ENCODE results near the gene GNG13.

The GNG13 gene

DNA sequence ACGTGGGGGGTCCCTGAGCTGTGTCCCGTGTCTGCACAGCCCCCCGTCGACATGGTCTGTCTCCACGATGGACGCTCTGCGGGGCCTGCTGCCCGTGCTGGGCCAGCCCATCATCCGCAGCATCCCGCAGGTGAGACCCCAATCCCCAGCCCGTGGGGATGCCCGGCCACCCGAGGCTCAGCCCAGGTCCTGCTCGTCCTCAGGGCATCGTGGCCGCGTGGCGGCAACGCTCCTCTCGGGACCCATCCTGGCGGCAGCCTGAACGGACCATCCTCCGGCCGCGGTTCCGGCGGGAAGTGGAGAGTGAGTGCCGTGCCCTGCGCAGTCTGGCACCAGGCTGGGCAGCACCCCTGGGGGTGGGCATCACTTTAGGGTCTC is 35.1 kb downstream of the GNG13 start:
- no peak overlapping the region for H3K9ac ChIP-seq (ENCODE audit: low read length in 5 of 5)
- H3K9me3 ChIP-seq (ENCODE audit: control insufficient read depth in 5 of 5, low read length in 5 of 5), result no peaks in the 10 kb centered on the region
- H3K4me1 ChIP-seq (ENCODE audit: control insufficient read depth in 5 of 5, insufficient read depth in 5 of 5, low read length in 5 of 5), result no peaks in the 10 kb centered on the region
- no peaks in the 10 kb centered on the region for H3K36me3 ChIP-seq (ENCODE audit: control insufficient read depth in 5 of 5, insufficient read depth in 5 of 5, low read length in 5 of 5)
- peaks cover 15 to 36% (median 34%) of the 10 kb centered on the region in 5 donors for H3K27me3 ChIP-seq (ENCODE audit: control insufficient read depth in 5 of 5, insufficient read depth in 4 of 5, low read length in 5 of 5)
- H3K27ac ChIP-seq (ENCODE audit: low read depth, low read length), result no peak overlapping the region
- no peak overlapping the region for H3K4me3 ChIP-seq (ENCODE audit: low read depth in 1 of 5, low read length in 5 of 5)

DNA sequence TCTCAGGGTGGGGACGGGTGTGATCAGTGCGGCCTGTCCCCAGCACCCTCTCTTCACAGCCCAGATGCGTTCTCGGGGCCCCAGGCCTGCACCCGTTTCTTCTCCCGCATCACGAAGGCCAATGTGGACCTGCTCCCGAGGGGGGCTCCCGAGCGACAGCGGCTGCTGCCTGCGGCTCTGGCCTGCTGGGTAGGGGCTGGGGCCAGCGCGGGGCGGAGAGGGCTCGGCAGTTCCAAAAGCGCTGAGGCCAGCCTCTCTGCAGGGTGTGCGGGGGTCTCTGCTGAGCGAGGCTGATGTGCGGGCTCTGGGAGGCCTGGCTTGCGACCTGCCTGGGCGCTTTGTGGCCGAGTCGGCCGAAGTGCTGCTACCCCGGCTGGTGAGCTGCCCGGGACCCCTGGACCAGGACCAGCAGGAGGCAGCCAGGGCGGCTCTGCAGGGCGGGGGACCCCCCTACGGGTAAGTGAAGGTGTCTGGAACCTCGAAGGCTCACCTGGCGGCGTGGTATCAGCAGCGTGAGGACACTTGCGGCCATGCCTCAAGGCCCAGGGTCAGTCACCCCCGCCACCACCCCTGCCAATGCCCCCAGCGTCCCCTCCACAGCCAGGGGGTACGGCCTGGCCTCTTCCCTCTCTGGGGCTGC is 35.6 kb downstream of the GNG13 start:
- H3K9ac ChIP-seq (ENCODE audit: low read length in 5 of 5), result no peak overlapping the region
- H3K4me1 ChIP-seq (ENCODE audit: control insufficient read depth in 5 of 5, insufficient read depth in 5 of 5, low read length in 5 of 5), result no peaks in the 10 kb centered on the region
- no peaks in the 10 kb centered on the region for H3K36me3 ChIP-seq (ENCODE audit: control insufficient read depth in 5 of 5, insufficient read depth in 5 of 5, low read length in 5 of 5)
- H3K4me3 ChIP-seq (ENCODE audit: low read depth in 1 of 5, low read length in 5 of 5), result no peak overlapping the region
- no peak overlapping the region for H3K27ac ChIP-seq (ENCODE audit: low read depth, low read length)
- H3K27me3 ChIP-seq (ENCODE audit: control insufficient read depth in 5 of 5, insufficient read depth in 4 of 5, low read length in 5 of 5), result peaks cover 17 to 36% (median 33%) of the 10 kb centered on the region in 5 donors
- no peaks in the 10 kb centered on the region for H3K9me3 ChIP-seq (ENCODE audit: control insufficient read depth in 5 of 5, low read length in 5 of 5)

DNA sequence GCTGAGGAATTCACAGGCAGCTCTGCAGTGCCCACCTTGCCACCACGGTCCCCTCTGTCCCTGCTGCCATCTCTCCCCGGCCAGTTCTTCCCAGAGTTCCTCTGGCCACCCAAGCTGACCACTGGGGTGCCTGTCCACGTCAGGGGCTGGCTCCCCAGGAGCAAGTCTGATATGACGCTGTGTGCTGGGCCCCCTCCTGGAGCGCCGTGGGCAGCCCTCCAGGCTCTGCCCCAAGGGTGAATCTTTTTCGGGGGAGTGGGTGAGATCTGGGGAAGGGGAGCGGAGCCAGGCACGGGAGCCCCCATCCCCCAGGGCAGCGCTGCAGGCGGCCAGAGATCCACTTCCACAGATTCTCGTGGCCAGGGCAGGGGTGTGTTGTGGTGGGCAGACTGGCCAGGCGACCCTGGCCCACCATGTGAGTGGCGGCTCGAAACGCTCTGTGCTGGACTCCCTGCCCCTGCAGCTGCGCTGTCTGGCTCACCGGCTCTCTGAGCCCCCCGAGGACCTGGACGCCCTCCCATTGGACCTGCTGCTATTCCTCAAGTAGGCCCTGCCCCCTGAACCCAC is 36.3 kb downstream of the GNG13 start:
- no peak overlapping the region for H3K9ac ChIP-seq (ENCODE audit: low read length in 5 of 5)
- no peak overlapping the region for H3K4me3 ChIP-seq (ENCODE audit: low read depth in 1 of 5, low read length in 5 of 5)
- H3K27ac ChIP-seq (ENCODE audit: low read depth, low read length), result no peak overlapping the region
- no peaks in the 10 kb centered on the region for H3K36me3 ChIP-seq (ENCODE audit: control insufficient read depth in 5 of 5, insufficient read depth in 5 of 5, low read length in 5 of 5)
- H3K4me1 ChIP-seq (ENCODE audit: control insufficient read depth in 5 of 5, insufficient read depth in 5 of 5, low read length in 5 of 5), result no peaks in the 10 kb centered on the region
- H3K27me3 ChIP-seq (ENCODE audit: control insufficient read depth in 5 of 5, insufficient read depth in 4 of 5, low read length in 5 of 5), result peaks cover 14 to 30% (median 26%) of the 10 kb centered on the region in 5 donors
- H3K9me3 ChIP-seq (ENCODE audit: control insufficient read depth in 5 of 5, low read length in 5 of 5), result no peaks in the 10 kb centered on the region

DNA sequence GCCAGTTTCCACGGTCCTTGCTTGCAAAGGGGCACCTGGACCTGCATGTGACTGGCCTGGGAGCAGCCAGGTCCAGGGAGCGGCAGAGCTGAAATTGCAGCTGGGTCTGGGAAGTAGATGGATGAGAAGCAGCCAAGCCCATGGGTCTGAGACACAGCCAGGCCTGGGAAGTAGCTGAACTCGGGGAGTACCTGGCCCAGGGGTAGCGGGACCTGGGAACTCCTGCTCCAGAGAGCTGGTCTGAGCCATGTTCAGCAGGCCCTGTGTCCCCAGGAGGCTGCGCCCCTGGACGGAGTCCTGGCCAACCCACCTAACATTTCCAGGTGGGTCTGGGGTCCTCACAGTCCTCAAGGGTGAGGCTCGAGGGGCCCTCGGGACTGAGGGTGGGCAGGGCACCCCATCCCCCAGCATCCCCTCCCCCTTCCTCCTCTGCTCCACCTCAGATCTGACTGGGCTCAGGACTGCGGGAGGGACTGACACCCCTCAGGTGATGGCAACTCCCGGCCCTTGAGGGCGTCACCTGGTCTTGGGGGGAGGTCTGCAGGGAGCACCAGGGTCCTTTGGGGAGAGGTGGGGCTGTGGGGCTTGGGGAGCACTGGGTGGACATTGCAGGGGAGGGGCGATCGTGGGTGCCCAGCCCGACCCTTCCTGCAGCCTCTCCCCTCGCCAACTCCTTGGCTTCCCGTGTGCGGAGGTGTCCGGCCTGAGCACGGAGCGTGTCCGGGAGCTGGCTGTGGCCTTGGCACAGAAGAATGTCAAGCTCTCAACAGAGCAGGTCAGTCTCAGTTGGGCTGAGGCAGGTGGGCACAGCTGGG is 37.0 kb downstream of the GNG13 start:
- no peaks in the 10 kb centered on the region for H3K36me3 ChIP-seq (ENCODE audit: control insufficient read depth in 5 of 5, insufficient read depth in 5 of 5, low read length in 5 of 5)

DNA sequence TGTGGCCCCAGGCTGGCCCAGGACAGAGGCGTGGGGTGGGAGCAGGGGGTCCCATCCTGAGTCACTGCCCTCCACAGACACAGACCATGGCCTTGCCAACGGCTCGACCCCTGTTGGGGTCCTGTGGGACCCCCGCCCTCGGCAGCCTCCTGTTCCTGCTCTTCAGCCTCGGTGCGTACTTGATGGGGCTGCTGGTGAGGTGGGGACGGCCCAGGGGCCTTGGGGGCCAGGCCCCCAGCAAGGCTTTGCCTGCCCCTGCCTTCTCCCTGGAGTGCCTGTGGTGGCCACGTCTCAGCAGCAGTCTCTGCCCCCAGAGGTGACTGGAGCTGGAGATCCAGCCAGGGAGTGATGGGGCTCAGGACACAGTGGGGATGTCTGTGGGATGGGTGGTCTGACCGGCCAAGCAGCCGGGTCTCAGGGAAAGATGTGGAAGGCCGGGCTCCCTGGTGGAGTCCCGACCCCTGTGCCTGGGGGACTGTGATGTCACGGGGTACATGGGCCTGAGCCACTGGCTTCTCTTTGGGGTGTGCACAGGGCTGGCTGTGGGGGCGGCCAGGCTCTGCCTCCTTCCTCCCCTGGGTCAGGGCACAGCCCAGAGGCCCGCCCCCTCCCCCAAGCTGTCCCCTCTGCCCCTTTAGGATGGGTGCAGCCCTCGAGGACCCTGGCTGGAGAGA is 37.8 kb downstream of the GNG13 start:
- Histone ChIP-seq H3K27me3 (ENCODE audit: control insufficient read depth in 5 of 5, insufficient read depth in 4 of 5, low read length in 5 of 5) (peaks cover 9 to 29% (median 25%) of the 10 kb centered on the region in 5 donors), H3K4me3 (ENCODE audit: low read depth in 1 of 5, low read length in 5 of 5) (no peak overlapping the region), H3K36me3 (ENCODE audit: control insufficient read depth in 5 of 5, insufficient read depth in 5 of 5, low read length in 5 of 5) (no peaks in the 10 kb centered on the region), H3K9ac (ENCODE audit: low read length in 5 of 5) (no peak overlapping the region), H3K4me1 (ENCODE audit: control insufficient read depth in 5 of 5, insufficient read depth in 5 of 5, low read length in 5 of 5) (no peaks in the 10 kb centered on the region), H3K27ac (ENCODE audit: low read depth, low read length) (no peak overlapping the region), H3K9me3 (ENCODE audit: control insufficient read depth in 5 of 5, low read length in 5 of 5) (no peaks in the 10 kb centered on the region)

More for the DNA sequence above, 37.0 kb downstream of the GNG13 start:
- no peaks in the 10 kb centered on the region for H3K9me3 ChIP-seq (ENCODE audit: control insufficient read depth in 5 of 5, low read length in 5 of 5)
- H3K4me1 ChIP-seq (ENCODE audit: control insufficient read depth in 5 of 5, insufficient read depth in 5 of 5, low read length in 5 of 5), result no peaks in the 10 kb centered on the region
- H3K9ac ChIP-seq (ENCODE audit: low read length in 5 of 5), result no peak overlapping the region
- no peak overlapping the region for H3K4me3 ChIP-seq (ENCODE audit: low read depth in 1 of 5, low read length in 5 of 5)
- H3K27me3 ChIP-seq (ENCODE audit: control insufficient read depth in 5 of 5, insufficient read depth in 4 of 5, low read length in 5 of 5), result peaks cover 10 to 29% (median 25%) of the 10 kb centered on the region in 5 donors
- no peak overlapping the region for H3K27ac ChIP-seq (ENCODE audit: low read depth, low read length)

DNA sequence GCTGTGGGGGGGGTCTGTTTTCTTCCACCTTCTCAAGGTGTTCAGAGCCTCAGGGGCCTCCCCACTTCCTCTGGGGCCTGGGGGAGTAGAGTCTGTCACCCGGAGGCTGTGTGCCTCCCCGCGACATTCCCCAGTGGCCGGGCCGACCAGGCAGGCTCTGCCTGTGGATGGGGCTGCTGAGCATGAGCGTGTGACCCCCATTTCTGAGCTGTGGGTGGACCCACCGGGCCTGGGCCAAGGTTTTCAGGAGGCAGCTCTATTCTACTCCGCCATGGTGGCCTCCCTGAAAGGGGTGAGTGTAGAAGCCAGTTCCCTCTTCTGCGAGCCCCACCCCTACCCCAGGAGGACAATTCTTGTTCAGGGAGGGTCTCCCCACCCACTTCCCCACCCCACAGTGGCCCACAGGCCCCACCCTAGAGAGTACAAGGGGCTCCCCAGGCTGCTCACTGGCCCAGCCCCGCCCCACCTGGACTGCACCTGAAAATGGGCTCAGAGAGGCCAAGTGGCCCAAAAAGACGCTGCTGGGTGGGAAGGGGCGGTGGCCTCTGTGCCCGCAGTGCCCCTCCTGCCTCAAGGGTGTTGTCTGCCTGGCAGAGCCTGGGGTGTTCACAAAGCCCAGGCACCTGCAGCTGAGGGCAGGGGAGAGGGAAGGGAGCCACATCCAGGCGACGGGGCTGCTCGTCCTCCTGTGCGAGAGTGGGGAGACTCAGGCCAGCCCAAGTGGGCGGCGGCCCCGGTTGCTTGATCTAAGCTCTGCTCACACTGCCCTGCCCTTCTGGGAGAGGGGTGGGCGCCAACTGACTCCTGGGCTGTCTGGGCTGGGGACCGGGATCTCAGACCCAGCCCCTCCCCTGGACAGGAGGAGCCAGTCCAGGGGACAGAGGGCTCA is 38.7 kb downstream of the GNG13 start:
- Histone ChIP-seq H3K36me3 (ENCODE audit: control insufficient read depth in 5 of 5, insufficient read depth in 5 of 5, low read length in 5 of 5) (no peaks in the 10 kb centered on the region), H3K4me3 (ENCODE audit: low read depth in 1 of 5, low read length in 5 of 5) (no peak overlapping the region), H3K4me1 (ENCODE audit: control insufficient read depth in 5 of 5, insufficient read depth in 5 of 5, low read length in 5 of 5) (no peaks in the 10 kb centered on the region), H3K27ac (ENCODE audit: low read depth, low read length) (no peak overlapping the region), H3K27me3 (ENCODE audit: control insufficient read depth in 5 of 5, insufficient read depth in 4 of 5, low read length in 5 of 5) (peaks cover 9 to 29% (median 25%) of the 10 kb centered on the region in 5 donors), H3K9me3 (ENCODE audit: control insufficient read depth in 5 of 5, low read length in 5 of 5) (no peaks in the 10 kb centered on the region), H3K9ac (ENCODE audit: low read length in 5 of 5) (no peak overlapping the region)

DNA sequence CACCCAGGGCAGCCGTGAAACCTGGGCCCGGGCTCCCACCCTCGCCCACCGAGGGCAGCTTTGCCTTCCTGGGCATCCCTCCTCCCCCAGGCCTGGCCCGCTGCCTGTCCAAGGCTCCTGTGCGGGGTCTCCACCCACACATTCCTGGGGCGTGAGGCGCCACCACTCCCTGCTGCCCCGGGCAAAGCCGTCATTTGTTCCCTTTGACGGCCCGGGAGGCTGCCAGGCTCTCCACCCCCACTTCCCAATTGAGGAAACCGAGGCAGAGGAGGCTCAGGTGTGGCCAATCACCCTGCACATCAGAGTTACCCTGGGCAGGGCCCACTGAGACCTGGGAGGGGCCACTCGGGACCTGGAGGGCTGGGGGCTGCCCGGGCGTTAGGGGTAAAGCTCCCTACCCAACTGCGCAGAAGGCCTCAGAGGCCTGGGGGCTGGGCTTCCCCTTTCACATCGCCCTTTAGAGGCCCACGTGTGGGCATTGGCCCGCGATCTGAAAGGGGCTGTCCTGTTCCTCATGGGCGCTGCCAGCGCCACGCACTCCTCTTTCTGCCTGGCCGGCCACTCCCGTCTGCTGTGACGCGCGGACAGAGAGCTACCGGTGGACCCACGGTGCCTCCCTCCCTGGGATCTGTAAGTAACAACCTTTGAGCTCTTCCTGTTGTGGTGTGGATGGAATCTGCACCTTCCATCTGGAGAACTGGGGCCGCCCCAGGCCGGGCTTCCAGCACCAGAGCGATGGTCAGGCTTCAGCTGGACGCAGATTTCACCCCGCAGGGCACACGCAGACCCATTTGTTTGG is 39.8 kb downstream of the GNG13 start, which contains the start of gene MSLN:
Gene MSLN (plus strand): TSS at position 190 of the 799 bp plus-strand sequence. CDS start 1,947 bp downstream, outside the sequence.
- Histone ChIP-seq H3K27me3 (ENCODE audit: control insufficient read depth in 5 of 5, insufficient read depth in 4 of 5, low read length in 5 of 5) (peaks cover 9 to 28% (median 18%) of the 10 kb centered on the region in 5 donors), H3K27ac (ENCODE audit: low read depth, low read length) (no peak within 1 kb of the TSS), H3K4me3 (ENCODE audit: low read depth in 1 of 5, low read length in 5 of 5) (no peak within 1 kb of the TSS)

DNA sequence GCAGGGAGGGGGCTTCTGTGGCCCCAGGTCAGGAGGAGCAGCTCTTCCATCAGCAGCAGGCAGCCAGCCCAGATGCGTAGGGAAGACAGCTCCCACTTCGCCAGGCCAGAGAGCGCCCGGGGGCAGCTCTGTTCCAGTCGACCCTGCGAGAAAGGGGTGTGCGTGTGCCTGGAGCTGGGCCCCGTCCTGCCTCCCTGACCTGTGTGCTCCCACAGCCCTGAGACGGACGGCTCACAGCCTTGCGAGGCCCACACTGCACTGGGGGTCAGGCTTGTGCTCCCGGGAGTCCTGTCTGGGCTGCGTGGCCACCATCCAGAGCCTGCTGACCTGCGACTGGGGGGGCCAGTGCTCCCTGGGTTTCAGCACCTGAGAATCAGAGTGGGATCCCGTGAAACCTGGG is 40.5 kb downstream of the GNG13 start:
- H3K27me3 ChIP-seq (ENCODE audit: control insufficient read depth in 5 of 5, insufficient read depth in 4 of 5, low read length in 5 of 5), result peaks cover 9 to 25% (median 16%) of the 10 kb centered on the region in 5 donors
- H3K27ac ChIP-seq (ENCODE audit: low read depth, low read length), result no peak overlapping the region
- H3K36me3 ChIP-seq (ENCODE audit: control insufficient read depth in 5 of 5, insufficient read depth in 5 of 5, low read length in 5 of 5), result no peaks in the 10 kb centered on the region
- H3K4me1 ChIP-seq (ENCODE audit: control insufficient read depth in 5 of 5, insufficient read depth in 5 of 5, low read length in 5 of 5), result no peaks in the 10 kb centered on the region
- H3K4me3 ChIP-seq (ENCODE audit: low read depth in 1 of 5, low read length in 5 of 5), result no peak overlapping the region
- H3K9ac ChIP-seq (ENCODE audit: low read length in 5 of 5), result no peak overlapping the region
- H3K9me3 ChIP-seq (ENCODE audit: control insufficient read depth in 5 of 5, low read length in 5 of 5), result peaks cover 0 to 5% (median 0%) of the 10 kb centered on the region in 5 donors

More for the DNA sequence above, 39.8 kb downstream of the GNG13 start, which contains the start of gene MSLN:
- H3K4me1 ChIP-seq (ENCODE audit: control insufficient read depth in 5 of 5, insufficient read depth in 5 of 5, low read length in 5 of 5), result no peaks in the 10 kb centered on the region
- H3K9me3 ChIP-seq (ENCODE audit: control insufficient read depth in 5 of 5, low read length in 5 of 5), result peaks cover 0 to 5% (median 0%) of the 10 kb centered on the region in 5 donors
- no peaks in the 10 kb centered on the region for H3K36me3 ChIP-seq (ENCODE audit: control insufficient read depth in 5 of 5, insufficient read depth in 5 of 5, low read length in 5 of 5)
- no peak within 1 kb of the TSS for H3K9ac ChIP-seq (ENCODE audit: low read length in 5 of 5)
